RKO (cell line): ENCODE measurements around the gene C10orf143.
"Not testable (repeated sequence)": the region's sequence is repeated elsewhere in the genome, so short reads cannot be mapped to it uniquely, and the experiment has no call there.

Source experiments
- DNase-seq: peaks from one replicate; pipeline ENCODE4 v3.0.0-alpha.2; 2016; ENCODE audit warnings: low spot score

The C10orf143 gene

GRCh38 chr10:130110246-130111112 is at the start of gene C10orf143:
TSS of gene C10orf143 (minus strand) at chr10:130110830. CDS start at chr10:130110772, 58 bp downstream.
- DNase-seq: peak; percentile 96

- no peak for DNase-seq
Measured at GRCh38 chr10:130159192-130159794, 48.7 kb upstream of the C10orf143 start.

GRCh38 chr10:130146042-130146441 is 35.4 kb upstream of the C10orf143 start:
- no peak for DNase-seq

GRCh38 chr10:130141878-130142277 is 31.2 kb upstream of the C10orf143 start:
- no peak for DNase-seq

- peak; percentile 16 for DNase-seq
Measured at GRCh38 chr10:130141460-130141859, 30.8 kb upstream of the C10orf143 start.

GRCh38 chr10:130141038-130141437 is 30.4 kb upstream of the C10orf143 start:
- no peak for DNase-seq

DNA sequence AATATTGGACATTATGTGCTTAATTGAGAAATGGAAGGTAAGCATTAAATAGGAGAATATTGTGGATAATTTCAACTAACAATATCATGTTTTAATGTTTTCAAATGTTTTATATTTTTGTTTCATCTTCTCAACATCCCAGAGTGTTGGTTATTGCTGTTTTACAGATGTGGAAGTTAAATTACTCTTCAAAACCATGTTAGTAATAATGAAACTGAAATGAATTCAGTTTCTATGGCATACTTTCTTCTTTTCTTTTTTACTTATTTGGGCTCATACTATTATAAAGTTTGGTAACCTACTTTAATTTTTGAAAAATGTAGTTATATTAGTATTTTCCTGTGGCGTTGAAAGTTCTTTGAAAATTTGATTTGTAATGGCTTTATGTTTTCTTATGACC is 29.8 kb upstream of the C10orf143 start:
- DNase-seq: no peak

- DNase-seq: peak; percentile 92
Measured at GRCh38 chr10:130138479-130138866, 27.8 kb upstream of the C10orf143 start.

DNA sequence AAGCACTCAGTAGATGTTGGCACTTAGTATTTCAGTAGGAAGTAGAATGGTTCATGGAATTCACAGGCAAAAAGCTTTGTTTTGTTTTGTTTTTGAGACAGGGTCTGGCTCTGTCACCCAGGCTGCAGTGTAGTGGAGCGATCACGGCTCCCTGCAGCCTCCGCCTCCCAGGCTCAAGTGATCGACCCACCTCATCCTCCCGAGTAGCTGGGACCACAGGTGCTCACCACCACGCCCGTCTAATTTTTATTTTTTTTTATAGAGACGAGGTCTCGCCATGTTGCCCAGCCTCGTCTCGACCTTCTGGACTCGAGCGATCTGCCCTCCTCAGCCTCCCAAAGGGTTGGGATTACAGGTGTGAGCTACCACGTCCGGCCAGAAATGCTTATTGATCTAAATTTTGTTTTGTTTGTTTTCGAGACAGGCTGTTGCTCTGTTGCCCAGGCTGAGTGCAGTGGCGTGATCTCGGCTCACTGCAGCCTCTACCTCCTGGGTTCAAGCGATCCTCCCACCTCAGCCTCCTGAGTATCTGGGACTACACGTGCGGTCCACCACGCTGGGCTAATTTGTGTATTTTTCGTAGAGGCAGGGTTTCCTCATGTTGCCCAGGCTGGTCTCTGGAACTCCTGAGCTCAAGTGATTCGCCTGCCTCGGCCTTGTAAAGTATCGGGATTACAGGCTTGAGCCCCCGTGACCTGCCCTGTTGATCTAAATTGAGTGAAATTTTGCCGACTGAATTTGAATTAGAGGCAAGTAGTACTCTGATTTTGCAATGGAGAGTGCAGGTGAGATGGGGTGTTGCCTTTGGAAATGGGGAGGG is 27.2 kb upstream of the C10orf143 start:
- peak; percentile 11 for DNase-seq

DNA sequence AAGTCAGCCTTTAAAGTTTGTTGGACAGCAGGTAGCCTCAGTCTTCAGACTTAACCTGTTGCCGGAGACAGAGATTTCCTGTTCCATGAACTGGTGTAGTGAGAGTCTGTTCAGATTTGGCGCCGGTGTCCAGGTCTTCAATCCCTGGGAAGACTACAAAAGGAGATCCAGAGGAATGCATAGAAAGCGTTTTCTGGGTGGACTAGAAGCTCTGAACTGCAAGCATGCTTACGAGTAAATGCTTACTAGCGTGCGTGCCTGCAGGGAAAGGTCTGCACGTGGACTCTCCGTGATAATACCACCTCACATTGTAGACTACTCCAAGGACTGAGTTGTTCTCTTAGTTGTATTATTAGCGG is 26.4 kb upstream of the C10orf143 start:
- DNase-seq: peak; percentile 70

- peak; percentile 90 for DNase-seq
Measured at GRCh38 chr10:130136226-130137089, 25.8 kb upstream of the C10orf143 start, which contains the start of gene GLRX3. TSS of gene GLRX3 (plus strand) at chr10:130136391. CDS start at chr10:130136421, 30 bp downstream.

DNA sequence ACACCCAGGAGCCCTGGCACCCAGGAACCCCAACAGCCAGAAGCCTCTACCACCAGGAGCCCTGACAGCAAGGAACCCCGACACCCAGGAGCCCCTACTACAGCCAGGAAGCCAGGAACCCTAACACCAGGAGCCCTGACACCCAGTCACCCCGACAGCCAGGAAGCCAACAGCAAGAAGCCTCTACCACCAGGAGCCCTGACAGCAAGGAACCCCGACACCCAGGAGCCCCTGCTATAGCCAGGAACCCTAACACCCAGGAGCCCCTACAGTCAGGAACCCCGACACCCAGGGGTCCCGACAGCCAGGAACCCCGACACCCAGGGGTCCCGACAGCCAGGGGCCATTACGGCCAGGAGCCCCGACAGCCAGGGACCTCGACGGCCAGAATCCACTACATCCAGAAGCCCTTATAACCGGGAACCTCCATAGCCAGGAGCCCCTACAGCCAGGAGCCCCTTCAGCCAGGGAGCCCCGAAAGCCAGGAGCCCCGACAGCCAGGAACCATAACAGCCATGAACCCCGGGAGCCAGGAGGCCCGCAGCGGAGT is 25.1 kb upstream of the C10orf143 start:
- no peak for DNase-seq

GRCh38 chr10:130128922-130129321 is 18.3 kb upstream of the C10orf143 start:
- no peak for DNase-seq

- no peak for DNase-seq
Measured at GRCh38 chr10:130128062-130128781, 17.6 kb upstream of the C10orf143 start.

- peak; percentile 74 for DNase-seq
Measured at GRCh38 chr10:130127364-130128061, 16.9 kb upstream of the C10orf143 start.

- DNase-seq: no peak
Measured at GRCh38 chr10:130121486-130122079, 11.0 kb upstream of the C10orf143 start.

- not testable (repeated sequence) for DNase-seq
Measured at GRCh38 chr10:130117535-130117934, 6.9 kb upstream of the C10orf143 start.

DNA sequence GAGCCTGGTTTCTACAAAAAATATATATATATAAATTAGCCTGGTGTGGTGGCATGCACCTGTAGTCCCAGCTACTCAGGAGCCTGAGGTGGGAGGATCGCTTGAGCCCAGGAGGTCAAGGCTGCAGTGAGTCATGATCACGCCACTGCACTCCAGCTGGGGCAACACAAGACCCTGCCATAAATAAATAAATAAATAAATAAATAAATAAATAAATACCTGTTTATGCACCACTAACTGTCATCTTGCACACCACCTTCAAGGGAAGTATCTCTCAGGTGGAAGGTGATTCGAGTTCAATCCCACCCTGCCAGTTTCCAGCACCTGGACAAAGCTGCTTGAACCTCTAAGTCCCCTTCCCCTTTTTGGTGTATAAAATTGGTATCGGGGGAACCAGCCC is 6.3 kb upstream of the C10orf143 start:
- DNase-seq: not testable (repeated sequence)

- no peak for DNase-seq
Measured at GRCh38 chr10:130112821-130113220, 2.2 kb upstream of the C10orf143 start.

DNA sequence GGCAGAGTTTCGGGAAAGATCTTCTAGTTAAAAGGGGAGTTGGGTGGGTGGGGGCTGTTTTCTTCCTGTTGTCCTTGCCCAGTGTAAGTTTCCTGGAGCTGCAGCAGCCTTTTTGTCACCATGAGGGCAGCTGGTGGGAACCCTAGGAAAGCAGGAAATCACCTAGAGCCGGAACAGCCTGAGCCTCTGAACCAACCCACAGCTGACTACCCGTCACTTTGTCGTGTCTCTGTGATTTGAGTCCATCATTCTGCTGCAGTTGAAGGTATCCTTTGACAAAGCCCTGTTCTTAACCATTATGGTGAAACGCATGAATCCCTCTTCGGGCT is 1.2 kb upstream of the C10orf143 start:
- peak; percentile 30 for DNase-seq
